IPS-15b (cell line): ENCODE data around the gene TAF11L9.
"Not testable (repeated sequence)": the region's sequence is repeated elsewhere in the genome, so short reads cannot be mapped to it uniquely, and the experiment has no call there.

Experiments
- H3K27me3 ChIP-seq: one replicate; pipeline ENCODE4 v1.6.1; 2013; ENCODE audit warnings: low read length; ENCODE audit not compliant: control insufficient read depth, insufficient read depth
- H3K36me3 ChIP-seq: one replicate; pipeline ENCODE4 v1.6.1; 2013; ENCODE audit warnings: low read length; ENCODE audit not compliant: control insufficient read depth, insufficient read depth
- H3K4me1 ChIP-seq: one replicate; pipeline ENCODE4 v1.6.1; 2013; ENCODE audit warnings: mild to moderate bottlenecking, low read length; ENCODE audit not compliant: control insufficient read depth, insufficient read depth
- H3K4me3 ChIP-seq: one replicate; pipeline ENCODE4 v1.5.1; 2013; ENCODE audit warnings: low read depth, low read length
- H3K9ac ChIP-seq: one replicate; pipeline ENCODE4 v1.6.1; 2013; ENCODE audit warnings: low read depth, mild to moderate bottlenecking, low read length
- H3K9me3 ChIP-seq: one replicate; pipeline ENCODE4 v1.6.1; 2013; ENCODE audit warnings: mild to moderate bottlenecking, low read length; ENCODE audit not compliant: control insufficient read depth, insufficient read depth

The TAF11L9 gene

DNA sequence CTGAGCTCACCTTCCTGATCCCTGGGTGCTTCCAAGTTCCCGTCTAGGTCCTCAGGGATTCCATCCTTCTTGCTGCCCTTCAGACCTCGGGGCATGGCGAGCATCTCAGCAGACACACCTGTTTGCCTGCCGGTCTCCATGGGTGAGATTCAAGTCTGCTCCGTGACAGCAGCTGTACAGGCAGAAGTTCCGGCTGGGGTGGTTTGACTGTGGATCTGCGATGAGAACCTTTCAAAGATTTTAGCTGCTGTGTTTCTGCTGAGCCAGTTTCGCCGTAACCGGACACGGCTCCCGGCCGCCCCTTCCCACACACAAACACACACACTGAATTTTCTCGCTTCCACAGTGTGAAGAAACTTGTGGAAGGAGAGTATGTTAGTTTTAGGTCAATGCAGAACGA, at the start of gene TAF11L9:
Gene TAF11L9 (minus strand): TSS at position 140 of the 400 bp plus-strand sequence.
- not testable (repeated sequence) for H3K27me3 ChIP-seq, H3K36me3 ChIP-seq, H3K4me3 ChIP-seq, H3K9ac ChIP-seq, H3K9me3 ChIP-seq, H3K4me1 ChIP-seq

GRCh38 chr5:17634160-17634559, 40.0 kb upstream of the TAF11L9 start, which contains the start of gene TAF11L14:
Gene TAF11L14, plus strand, starts transcription at chr5:17634460.
- Histone ChIP-seq H3K9ac (no peak within 1 kb of the TSS), H3K27me3 (no peaks in the 10 kb centered on the region), H3K36me3 (no peaks in the 10 kb centered on the region), H3K9me3 (no peaks in the 10 kb centered on the region), H3K4me3 (no peak within 1 kb of the TSS), H3K4me1 (no peaks in the 10 kb centered on the region)

GRCh38 chr5:17631788-17632187, 37.6 kb upstream of the TAF11L9 start, which contains the start of gene TAF11L13:
Gene TAF11L13, plus strand, starts transcription at chr5:17632088.
- H3K9ac ChIP-seq, H3K27me3 ChIP-seq, H3K4me3 ChIP-seq, H3K4me1 ChIP-seq, H3K36me3 ChIP-seq, H3K9me3 ChIP-seq: not testable (repeated sequence)

DNA sequence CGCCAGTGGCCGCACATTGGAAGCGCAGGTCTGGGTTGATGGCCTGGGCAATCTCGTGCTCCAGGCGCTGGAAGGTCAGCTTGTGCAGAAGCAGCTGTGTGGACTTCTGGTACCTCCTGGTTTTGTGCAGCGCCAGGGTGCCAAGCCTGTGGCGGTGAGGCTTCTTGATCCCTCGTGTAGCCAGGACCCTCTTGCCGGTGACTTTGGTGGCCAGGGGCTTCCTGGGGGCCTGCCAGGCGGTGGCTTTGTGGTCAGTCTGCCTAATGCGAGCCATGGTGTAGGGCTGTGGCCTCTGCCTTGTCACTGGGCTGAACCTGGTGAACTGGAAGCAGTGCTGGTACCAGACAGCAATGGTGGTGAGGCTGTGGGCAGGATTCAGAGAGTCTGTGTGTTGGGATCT, 31.5 kb upstream of the TAF11L9 start:
- H3K27me3 ChIP-seq, result no peaks in the 10 kb centered on the region
- H3K9me3 ChIP-seq, result no peaks in the 10 kb centered on the region
- no peaks in the 10 kb centered on the region for H3K4me1 ChIP-seq
- no peaks in the 10 kb centered on the region for H3K36me3 ChIP-seq
- no peak overlapping the region for H3K9ac ChIP-seq
- H3K4me3 ChIP-seq, result no peak overlapping the region

GRCh38 chr5:17620627-17621026, 26.4 kb upstream of the TAF11L9 start:
- Histone ChIP-seq H3K27me3 (no peaks in the 10 kb centered on the region), H3K9me3 (no peaks in the 10 kb centered on the region), H3K4me3 (no peak overlapping the region), H3K9ac (no peak overlapping the region), H3K36me3 (no peaks in the 10 kb centered on the region), H3K4me1 (no peaks in the 10 kb centered on the region)

- H3K9ac ChIP-seq, result no peak overlapping the region
- H3K36me3 ChIP-seq, result no peaks in the 10 kb centered on the region
- H3K4me1 ChIP-seq, result no peaks in the 10 kb centered on the region
- no peak overlapping the region for H3K4me3 ChIP-seq
- H3K27me3 ChIP-seq, result no peaks in the 10 kb centered on the region
- no peaks in the 10 kb centered on the region for H3K9me3 ChIP-seq
These were observed 25.2 kb upstream of the TAF11L9 start for GRCh38 chr5:17619354-17619753.

GRCh38 chr5:17614872-17615605, 20.8 kb upstream of the TAF11L9 start:
- H3K9ac ChIP-seq, result no peak overlapping the region
- H3K27me3 ChIP-seq, result no peaks in the 10 kb centered on the region
- H3K4me1 ChIP-seq, result no peaks in the 10 kb centered on the region
- H3K4me3 ChIP-seq, result no peak overlapping the region
- no peaks in the 10 kb centered on the region for H3K9me3 ChIP-seq
- no peaks in the 10 kb centered on the region for H3K36me3 ChIP-seq

- not testable (repeated sequence) for H3K36me3 ChIP-seq, H3K27me3 ChIP-seq, H3K4me3 ChIP-seq, H3K9me3 ChIP-seq, H3K4me1 ChIP-seq, H3K9ac ChIP-seq
These were observed 15.9 kb upstream of the TAF11L9 start, which contains the start of gene TAF11L12 for GRCh38 chr5:17610092-17610491. Gene TAF11L12, plus strand, starts transcription at chr5:17610392.

GRCh38 chr5:17607461-17607860, 13.3 kb upstream of the TAF11L9 start:
- H3K27me3 ChIP-seq, H3K9me3 ChIP-seq, H3K9ac ChIP-seq, H3K4me3 ChIP-seq, H3K36me3 ChIP-seq, H3K4me1 ChIP-seq: not testable (repeated sequence)

- no peaks in the 10 kb centered on the region for H3K27me3 ChIP-seq
- H3K9me3 ChIP-seq, result no peaks in the 10 kb centered on the region
- H3K36me3 ChIP-seq, result no peaks in the 10 kb centered on the region
- no peaks in the 10 kb centered on the region for H3K4me1 ChIP-seq
- no peak overlapping the region for H3K9ac ChIP-seq
- H3K4me3 ChIP-seq, result no peak overlapping the region
These were observed 10.8 kb upstream of the TAF11L9 start for GRCh38 chr5:17604951-17605350.

GRCh38 chr5:17603880-17604279, 9.7 kb upstream of the TAF11L9 start, which contains the start of gene TAF11L11:
Gene TAF11L11, plus strand, starts transcription at chr5:17604183.
- not testable (repeated sequence) for H3K9me3 ChIP-seq, H3K27me3 ChIP-seq, H3K36me3 ChIP-seq, H3K4me3 ChIP-seq, H3K4me1 ChIP-seq, H3K9ac ChIP-seq

GRCh38 chr5:17597728-17598127, 3.5 kb upstream of the TAF11L9 start, which contains the start of gene TAF11L10:
Gene TAF11L10, minus strand, starts transcription at chr5:17597828.
- not testable (repeated sequence) for H3K27me3 ChIP-seq, H3K9ac ChIP-seq, H3K4me1 ChIP-seq, H3K36me3 ChIP-seq, H3K4me3 ChIP-seq, H3K9me3 ChIP-seq
